Cardiac muscle cell (in vitro differentiated cells and primary cell): ENCODE measurements around the gene NBPF1. TPM values are rescaled to one million over a fixed set of nuclear protein-coding genes. Genes with fewer than 3 reads are reported as not detected.
"Not testable (repeated sequence)": the region's sequence is repeated elsewhere in the genome, so short reads cannot be mapped to it uniquely, and the experiment has no call there.

Source experiments
- DNase-seq, 2 donors: peaks; one replicate each; pipeline versions ENCODE4 v3.0.0 to v3.0.0-alpha.2; 2010 to 2017; ENCODE audit warnings: low read depth in 1 of 2, low spot score in 1 of 2
- H3K27ac ChIP-seq: fragments of 200-600 bp; sonication (generic); 2 replicates; pipeline ENCODE4 v1.5.1; 2016
- H3K27me3 ChIP-seq: fragments of 200-600 bp; sonication (generic); 2 replicates; pipeline ENCODE4 v1.6.0; 2016; ENCODE audit warnings: control low read depth
- H3K36me3 ChIP-seq: fragments of 200-600 bp; sonication (generic); 2 replicates; pipeline ENCODE4 v1.5.1; 2016; ENCODE audit warnings: control low read depth
- H3K4me1 ChIP-seq: fragments of 200-600 bp; sonication (generic); 2 replicates; pipeline ENCODE4 v1.8.1; 2017; ENCODE audit warnings: low read depth, mild to moderate bottlenecking, mixed run types
- H3K4me3 ChIP-seq: fragments of 200-600 bp; sonication (generic); 2 replicates; pipeline ENCODE4 v1.5.1; 2016; ENCODE audit warnings: mild to moderate bottlenecking
- H3K9me3 ChIP-seq: fragments of 200-600 bp; sonication (generic); 2 replicates; pipeline ENCODE4 v1.5.1; 2017; ENCODE audit warnings: low read depth, mild to moderate bottlenecking, control low read depth
- polyA plus RNA-seq: library from polyadenylated mRNA; unstranded; fragments of >200 nt; fragmentation: Nextera tagmentation; extraction: Ambion mirVana; gene quantifications from 2 replicates; pipeline ENCODE4 v1.2.1, GENCODE V29; 2016
- total RNA-seq: library from RNA; depleted of rRNA; stranded (reverse); fragments of >200 nt; gene quantifications from 2 replicates; pipeline ENCODE4 v1.2.3, GENCODE V29; 2016

The NBPF1 gene
- total and polyA plus RNA-seq, 2 experiments from 2014 or later: 42.8 to 57.6 TPM

DNA sequence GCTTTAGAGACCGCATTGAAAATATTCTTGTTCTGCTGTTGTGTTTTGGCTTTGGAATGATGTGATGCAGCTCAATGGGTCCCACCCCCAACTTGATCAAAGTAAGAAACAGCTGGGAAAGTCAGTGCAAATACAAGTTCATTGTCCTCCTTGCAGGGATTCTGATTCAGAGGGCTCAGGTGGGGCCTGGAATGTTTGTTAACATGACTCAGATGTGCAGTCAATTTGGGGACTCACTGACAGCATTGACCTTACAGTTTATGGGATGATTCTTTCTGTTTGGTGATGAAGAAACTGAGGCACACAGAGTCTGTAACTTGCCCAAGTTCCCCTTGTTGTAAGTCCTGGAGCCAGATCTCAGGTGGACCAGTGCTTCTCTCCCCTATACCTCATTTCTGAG, 18.1 kb downstream of the NBPF1 start:
- H3K36me3 ChIP-seq, H3K9me3 ChIP-seq, H3K27ac ChIP-seq, DNase-seq, H3K4me3 ChIP-seq, H3K27me3 ChIP-seq, H3K4me1 ChIP-seq: not testable (repeated sequence)

DNA sequence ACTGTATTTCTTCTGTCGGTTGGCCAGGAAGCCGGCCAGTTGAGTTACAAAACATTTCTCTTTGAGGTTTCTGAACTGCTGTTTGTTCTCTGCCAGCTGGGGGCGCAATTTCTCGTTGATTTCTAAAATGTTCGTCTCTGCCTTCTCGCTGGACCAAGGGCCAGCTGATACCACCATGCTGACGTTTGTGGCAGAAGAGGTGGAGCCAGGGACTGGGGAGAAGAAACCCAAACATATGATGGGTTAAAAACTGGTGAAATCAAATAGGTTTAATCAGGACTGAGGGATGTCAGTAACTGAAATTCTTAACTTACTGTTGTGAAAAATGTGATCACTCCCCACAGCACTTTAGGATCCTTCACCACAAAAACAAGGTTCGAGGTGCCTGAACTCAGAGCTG, 21.5 kb downstream of the NBPF1 start:
- H3K36me3 ChIP-seq, H3K4me3 ChIP-seq, DNase-seq, H3K27me3 ChIP-seq, H3K9me3 ChIP-seq, H3K27ac ChIP-seq, H3K4me1 ChIP-seq: not testable (repeated sequence)

DNA sequence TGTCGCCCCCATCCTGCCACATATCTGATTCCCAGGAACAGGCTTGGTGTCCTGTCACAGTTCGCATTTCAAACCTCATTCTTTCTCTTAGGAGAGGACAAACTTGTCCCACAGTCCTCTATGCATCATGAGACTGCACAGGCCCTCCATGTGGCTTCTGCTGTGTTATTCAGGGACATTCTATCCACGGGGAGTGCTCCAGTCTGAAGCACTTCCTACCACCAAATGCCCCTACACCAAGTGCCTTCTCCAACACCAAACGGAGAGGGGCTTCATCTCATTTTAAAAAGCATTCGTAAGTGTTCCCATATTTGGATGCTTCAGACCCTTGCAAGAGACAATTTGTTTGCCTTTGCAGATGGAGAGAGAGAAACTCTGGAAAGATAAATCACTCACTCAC, 25.3 kb downstream of the NBPF1 start:
- H3K4me1 ChIP-seq, H3K27ac ChIP-seq, H3K4me3 ChIP-seq, DNase-seq, H3K27me3 ChIP-seq, H3K9me3 ChIP-seq, H3K36me3 ChIP-seq: not testable (repeated sequence)

DNA sequence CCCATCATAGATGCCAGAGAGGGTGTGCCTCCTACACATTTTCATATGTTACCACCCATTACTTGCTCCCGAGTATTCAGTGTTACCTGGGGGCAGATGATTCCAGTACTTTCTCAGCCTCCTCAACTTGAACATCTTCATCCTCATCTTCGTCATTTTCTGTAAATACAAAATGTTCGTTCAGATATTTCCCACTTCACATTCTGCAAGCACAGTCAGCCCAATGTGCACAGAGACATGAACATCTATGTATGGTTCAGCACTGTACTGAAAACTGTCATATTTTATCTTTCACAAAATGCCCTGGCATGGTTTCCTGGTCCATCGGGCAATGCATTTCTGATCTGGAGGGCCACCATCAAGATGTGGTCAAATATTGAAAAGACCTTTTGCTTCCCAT, 25.7 kb downstream of the NBPF1 start:
- not testable (repeated sequence) for H3K27me3 ChIP-seq, H3K36me3 ChIP-seq, H3K27ac ChIP-seq, H3K4me1 ChIP-seq, H3K4me3 ChIP-seq, DNase-seq, H3K9me3 ChIP-seq

DNA sequence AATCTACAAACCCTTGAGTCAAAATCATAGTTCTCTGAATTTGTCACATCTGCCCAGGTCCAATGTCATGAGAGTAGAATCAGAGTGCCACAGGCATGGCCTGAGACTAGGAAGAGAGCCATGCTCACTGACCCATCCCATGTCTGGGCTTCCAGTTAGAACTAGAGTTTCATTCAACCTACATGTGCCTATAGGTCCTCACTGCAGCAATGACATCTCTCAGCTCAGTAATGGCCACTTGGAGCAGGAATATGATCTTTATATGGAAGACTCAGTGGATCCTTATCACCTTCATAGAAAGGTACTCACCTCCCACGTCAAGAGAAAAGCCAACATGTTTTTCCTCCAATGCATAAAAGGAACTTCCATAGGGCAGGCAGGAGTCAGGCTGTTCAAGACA, 48.0 kb downstream of the NBPF1 start:
- DNase-seq: not testable (repeated sequence)

DNA sequence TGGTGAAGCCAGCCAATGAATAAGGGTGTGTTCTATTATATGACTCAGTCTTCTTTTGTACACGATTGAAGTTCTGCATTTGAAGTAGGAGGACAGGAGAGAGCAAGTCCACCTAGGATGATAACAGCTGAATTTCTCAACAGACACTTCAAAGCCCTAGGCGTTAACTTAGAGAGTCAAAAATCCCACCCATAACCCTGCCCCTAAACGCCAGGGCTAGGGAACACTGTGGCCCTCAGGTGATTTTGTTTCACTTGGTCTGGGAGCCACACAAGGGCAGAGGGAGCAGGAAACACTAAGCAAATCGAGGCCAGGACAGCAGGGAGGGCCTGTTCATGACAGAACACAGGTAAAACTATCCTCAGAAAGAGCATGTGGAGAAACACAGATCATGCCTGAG, 52.3 kb downstream of the NBPF1 start:
- H3K4me3 ChIP-seq, DNase-seq, H3K27ac ChIP-seq, H3K36me3 ChIP-seq, H3K9me3 ChIP-seq, H3K4me1 ChIP-seq, H3K27me3 ChIP-seq: not testable (repeated sequence)

More for the DNA sequence above, 48.0 kb downstream of the NBPF1 start:
- H3K4me3 ChIP-seq, H3K9me3 ChIP-seq, H3K36me3 ChIP-seq, H3K27me3 ChIP-seq, H3K27ac ChIP-seq, H3K4me1 ChIP-seq: not testable (repeated sequence)

DNA sequence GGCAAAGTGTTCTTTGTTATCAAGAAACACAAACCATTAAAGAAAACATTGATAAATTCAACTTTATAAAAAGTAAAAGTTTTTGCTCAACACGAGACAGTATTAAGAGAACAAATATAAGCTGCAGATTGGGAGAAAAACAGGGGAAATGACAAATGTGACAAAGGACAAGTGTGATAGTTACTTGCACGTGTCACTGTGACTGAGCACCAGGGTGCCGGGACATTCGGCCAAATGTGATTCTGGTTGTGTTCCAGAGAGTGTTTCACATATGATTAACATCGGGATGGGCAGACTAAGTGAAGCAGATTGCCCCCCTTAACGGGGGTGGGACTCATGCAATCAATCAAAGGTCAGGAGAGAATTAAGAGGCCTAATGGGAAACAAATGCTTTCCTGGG, 52.9 kb downstream of the NBPF1 start:
- not testable (repeated sequence) for H3K36me3 ChIP-seq, DNase-seq, H3K9me3 ChIP-seq, H3K4me3 ChIP-seq, H3K27ac ChIP-seq, H3K27me3 ChIP-seq, H3K4me1 ChIP-seq

DNA sequence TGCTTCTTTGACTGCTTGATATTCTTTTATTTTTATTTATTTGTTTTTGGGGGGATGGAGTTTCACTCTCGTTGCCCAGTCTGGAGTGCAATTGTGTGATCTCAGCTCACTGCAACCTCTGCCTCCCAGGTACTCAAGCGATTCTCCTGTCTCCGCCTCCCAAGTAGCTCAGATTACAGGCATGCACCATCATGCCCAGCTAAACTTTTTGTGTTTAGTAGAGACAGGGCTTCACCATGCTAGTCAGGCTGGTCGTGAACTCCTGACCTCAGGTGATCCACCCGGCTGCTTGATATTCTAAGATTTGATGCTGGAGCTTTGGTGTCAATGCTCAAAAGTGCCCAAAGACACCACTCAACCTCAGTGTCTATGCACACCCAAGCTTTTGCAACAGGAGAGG, 53.7 kb downstream of the NBPF1 start:
- H3K27ac ChIP-seq, H3K4me1 ChIP-seq, H3K36me3 ChIP-seq, H3K4me3 ChIP-seq, DNase-seq, H3K27me3 ChIP-seq, H3K9me3 ChIP-seq: not testable (repeated sequence)

DNA sequence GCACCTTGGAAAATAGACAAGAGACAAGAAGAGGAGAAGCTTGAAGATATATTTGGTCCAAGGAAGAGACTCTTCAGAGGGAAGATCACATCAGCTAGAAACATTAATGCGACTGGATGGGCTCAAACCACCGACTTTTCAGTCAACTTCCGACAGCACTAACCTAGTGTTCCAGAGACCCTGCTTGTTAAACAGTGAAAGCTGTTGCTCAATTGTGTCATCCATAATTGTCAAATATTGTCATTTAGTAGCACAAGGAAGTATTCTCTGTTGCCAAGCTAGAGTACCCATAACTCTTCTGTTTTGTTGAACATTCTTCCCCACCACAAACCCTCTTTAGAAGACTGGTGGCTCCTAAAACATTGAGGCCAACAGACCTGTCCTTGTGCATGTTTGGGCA, 56.3 kb downstream of the NBPF1 start:
- H3K4me1 ChIP-seq, H3K27ac ChIP-seq, H3K27me3 ChIP-seq, H3K9me3 ChIP-seq, H3K36me3 ChIP-seq, DNase-seq, H3K4me3 ChIP-seq: not testable (repeated sequence)

DNA sequence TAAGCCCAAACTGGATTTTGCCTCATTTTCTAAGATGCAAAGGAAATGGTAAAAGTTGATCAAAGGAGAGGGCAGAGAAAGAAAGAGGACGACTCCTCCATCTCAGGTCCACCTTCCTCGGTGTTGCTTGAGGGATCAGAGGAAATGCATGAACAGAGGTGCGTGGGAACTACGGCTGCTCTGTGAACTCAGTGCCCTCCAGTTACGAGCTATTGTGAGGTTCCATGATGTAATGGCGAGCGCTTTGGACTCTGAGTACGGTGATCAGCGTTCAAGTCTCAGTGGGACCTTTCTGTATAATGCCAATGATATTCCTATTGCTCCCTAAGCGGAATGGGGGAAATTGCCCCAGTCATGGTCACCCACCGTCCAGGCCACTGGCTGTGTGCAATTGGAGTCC, 60.1 kb downstream of the NBPF1 start:
- not testable (repeated sequence) for H3K36me3 ChIP-seq, H3K27ac ChIP-seq, H3K9me3 ChIP-seq, DNase-seq, H3K4me3 ChIP-seq, H3K27me3 ChIP-seq, H3K4me1 ChIP-seq

DNA sequence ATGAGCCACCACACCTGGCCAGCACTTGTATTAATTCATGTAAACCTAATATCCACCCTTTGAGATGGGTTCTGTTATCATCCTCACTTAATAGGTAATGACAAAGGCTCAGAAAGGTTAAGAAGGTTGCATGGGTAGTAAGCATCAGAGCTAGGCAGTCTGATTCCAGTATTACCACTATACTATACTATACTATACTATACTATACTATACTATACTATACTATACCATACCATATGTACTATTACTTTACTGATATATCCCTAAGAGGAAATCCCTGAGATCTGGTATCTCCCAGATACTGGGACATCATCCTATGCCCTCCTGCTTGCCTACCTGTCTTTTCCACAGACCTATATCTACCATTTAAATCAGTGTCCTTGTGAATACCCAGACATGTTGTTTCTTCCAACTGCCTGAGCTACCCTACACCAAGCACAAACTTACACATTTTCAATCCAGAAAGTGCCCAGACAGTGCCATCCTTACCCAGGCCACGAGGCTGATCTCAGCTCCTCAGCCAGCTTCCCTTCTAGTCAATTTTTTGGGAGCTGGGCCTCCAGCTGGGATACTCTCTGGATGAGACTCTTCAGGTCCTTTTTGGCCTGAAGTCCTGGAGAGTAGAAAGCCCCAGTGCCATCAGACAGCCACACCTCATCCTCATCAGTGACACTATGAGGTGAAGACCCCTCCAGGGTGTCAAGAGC, 63.0 kb downstream of the NBPF1 start:
- H3K27ac ChIP-seq, H3K4me3 ChIP-seq, H3K4me1 ChIP-seq, H3K27me3 ChIP-seq, H3K36me3 ChIP-seq, H3K9me3 ChIP-seq, DNase-seq: not testable (repeated sequence)

DNA sequence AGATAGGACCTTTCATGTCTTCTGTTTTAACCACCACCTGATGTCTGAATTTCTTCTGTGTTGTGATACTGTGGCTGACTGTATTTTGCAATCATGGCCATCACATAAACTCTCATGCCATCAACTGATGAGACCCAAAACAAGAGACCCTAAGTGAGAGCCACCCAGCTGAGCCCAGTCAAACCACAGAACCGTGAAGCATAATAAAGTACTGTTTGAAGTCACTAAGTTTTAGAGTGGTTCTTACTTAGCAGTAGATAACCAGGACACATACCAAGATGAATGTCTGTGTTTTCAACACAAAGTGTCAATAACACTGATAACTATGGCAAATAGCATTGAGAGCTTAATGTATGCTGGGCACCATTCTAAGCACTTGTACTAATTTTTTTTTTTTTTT, 63.8 kb downstream of the NBPF1 start:
- not testable (repeated sequence) for H3K36me3 ChIP-seq, H3K4me1 ChIP-seq, H3K27ac ChIP-seq, H3K27me3 ChIP-seq, H3K9me3 ChIP-seq, H3K4me3 ChIP-seq, DNase-seq

DNA sequence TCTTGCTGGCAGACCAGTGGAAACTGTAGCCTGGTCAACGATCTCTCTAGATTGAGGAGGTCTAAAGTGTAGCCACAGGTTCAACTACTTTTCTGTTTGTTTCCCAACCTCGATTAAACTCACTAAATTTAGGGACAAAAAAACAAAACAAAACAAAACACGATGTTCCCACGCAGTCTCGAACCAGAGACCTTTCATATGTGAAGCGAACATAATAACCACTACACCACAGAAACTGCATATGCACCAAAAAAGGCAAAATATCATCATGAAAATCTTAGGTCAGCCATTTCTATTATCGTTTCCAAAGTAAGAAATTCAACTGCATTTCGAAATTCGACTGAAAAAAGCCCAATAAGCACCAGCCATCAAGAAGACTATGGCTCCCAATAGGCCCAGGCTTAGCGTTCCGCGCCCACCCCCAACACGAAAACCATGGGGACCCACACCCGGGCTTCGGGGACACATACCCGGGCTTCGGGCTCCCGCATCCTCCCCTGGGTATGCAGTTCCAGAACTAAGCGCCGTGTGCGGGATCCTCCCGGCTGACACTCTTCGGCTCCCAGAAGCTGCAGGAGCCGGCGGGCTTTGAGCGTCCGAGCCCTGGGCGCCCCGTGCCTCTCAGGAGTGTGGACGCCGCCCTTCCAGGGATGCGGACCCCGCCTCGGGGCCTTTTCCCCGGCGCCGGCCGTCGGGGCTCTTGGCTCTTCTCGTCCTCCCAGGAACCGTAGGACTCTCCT, 65.7 kb downstream of the NBPF1 start:
- not testable (repeated sequence) for H3K4me1 ChIP-seq, H3K27me3 ChIP-seq, H3K36me3 ChIP-seq, DNase-seq, H3K4me3 ChIP-seq, H3K27ac ChIP-seq, H3K9me3 ChIP-seq

DNA sequence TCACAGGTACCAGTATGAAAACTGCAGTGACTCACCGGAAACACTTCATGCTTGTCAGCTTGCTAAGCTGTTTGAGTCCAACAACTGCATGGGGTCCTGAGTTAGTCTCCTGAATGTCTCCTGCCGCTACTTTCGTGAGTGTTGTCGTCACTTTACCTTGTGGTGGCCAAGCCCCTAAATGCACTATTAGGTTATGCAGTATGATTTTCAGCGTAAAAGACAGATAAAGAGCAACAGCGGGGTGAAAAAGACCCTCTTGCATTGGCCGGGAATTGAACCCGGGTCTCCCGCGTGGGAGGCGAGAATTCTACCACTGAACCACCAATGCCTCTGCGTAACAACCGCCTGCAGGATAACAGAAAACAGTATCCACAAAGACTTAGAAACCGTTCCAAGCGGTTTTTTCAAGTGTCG, 67.7 kb downstream of the NBPF1 start:
- DNase-seq: peak; percentile 5 to 36
- H3K9me3 ChIP-seq, H3K27me3 ChIP-seq, H3K4me1 ChIP-seq, H3K27ac ChIP-seq, H3K36me3 ChIP-seq, H3K4me3 ChIP-seq: not testable (repeated sequence)
